ENCODE measurements around the gene TRAM2.

Gene TRAM2

GRCh38 chr6:52544602-52545405 is 32.1 kb downstream of the TRAM2 start:
- DNase-seq, result no peak

- DNase-seq, result no peak
Measured at GRCh38 chr6:52543729-52544601, 32.9 kb downstream of the TRAM2 start.

DNA sequence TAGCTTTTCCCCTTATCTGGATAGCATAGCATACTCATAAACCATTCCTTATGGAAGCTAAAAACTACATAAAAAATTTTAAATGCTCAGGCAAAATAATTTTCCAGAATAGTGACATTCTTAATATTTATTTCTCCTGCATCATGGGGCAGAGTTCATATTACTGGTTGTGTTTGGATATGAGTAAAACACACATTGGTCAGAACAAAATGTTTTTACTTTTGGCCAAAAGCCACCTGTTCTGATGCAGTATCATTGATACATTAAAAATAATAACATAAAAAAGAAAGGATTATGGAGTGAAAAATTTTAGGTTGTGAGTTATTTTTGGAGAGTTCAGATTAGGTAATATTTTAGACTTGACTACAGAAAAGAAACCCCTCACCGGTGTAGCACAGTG is 33.6 kb downstream of the TRAM2 start:
- no peak for DNase-seq

DNA sequence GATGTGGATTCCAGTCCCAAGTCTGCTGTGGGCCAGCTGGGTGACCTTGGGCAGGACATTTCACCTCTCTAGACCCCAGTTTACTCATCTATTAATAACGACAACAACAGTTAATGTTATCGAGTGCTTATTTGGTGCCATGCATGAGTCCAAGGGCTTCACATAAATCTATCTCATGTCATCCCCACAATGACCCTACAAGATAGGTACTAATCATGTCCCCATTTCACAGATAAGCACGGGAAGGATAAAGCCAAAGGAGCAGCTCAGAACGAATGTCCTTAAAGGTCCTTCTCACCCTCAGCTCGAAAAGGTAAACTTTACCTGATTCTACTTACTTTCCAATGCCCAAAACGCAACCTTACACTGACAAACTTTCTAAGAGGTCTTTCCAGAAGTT is 35.7 kb downstream of the TRAM2 start:
- no peak for DNase-seq

DNA sequence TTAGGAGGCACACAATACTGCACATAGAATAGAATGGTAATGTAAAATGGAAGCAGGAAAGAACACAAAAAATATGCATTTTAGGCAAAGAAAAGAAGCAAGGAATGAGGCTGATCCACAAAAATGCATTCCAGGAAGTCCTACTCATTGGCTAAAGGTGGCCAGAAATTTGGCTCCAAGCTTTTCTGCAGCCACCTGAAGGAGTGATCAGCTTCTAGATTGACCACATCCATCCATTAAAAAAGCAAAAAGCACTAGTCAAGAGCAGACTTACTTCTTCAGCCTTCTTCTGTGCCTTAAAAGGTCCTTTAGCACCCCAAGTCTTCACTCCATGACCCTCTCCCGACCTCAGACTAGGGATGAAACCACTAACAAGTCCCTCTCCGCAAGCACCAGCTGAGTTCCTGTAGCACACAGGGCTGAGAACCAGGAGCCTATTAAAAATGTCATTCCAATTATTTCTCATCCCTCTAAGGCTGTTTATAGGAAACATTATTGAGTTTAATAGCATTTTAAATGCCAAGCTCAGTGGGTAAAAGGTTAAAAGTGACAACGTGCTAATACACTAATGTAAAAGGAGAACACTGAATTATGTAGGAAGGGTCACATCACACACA is 36.5 kb downstream of the TRAM2 start:
- DNase-seq, result no peak

- DNase-seq, result no peak
Measured at GRCh38 chr6:52539607-52540006, 37.3 kb downstream of the TRAM2 start.

GRCh38 chr6:52538901-52539354 is 37.9 kb downstream of the TRAM2 start:
- DNase-seq, result no peak

DNA sequence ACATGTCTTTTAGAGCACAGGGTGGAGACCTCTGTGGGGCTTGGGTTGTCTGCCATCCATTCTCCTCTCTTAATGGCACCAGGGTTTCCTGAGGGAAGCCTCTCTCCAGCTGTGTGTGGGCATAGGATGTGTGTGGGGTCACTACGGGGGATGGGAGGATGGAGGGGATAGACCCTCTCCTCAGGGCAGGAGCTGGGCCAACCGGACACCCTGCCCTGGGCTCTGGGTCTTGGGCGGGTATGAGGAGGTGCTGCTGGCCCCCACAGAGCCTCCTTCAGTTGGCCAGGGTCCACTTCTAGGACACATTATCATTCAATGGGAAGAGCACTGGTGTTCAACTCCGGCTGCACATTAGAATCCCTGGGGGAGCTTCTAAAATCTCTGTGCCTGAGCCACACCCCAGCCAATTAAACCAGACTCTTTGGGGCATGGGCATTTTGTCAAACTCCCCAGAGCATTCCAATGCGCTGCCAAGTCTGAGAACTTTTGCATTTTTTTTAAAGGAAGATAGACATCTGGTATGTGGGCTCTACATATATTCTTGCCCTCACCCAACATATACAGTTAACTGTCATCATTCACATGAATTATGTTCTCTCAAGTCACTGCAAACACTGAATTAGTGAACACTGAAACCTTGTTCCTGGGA is 38.5 kb downstream of the TRAM2 start:
- no peak for DNase-seq

DNA sequence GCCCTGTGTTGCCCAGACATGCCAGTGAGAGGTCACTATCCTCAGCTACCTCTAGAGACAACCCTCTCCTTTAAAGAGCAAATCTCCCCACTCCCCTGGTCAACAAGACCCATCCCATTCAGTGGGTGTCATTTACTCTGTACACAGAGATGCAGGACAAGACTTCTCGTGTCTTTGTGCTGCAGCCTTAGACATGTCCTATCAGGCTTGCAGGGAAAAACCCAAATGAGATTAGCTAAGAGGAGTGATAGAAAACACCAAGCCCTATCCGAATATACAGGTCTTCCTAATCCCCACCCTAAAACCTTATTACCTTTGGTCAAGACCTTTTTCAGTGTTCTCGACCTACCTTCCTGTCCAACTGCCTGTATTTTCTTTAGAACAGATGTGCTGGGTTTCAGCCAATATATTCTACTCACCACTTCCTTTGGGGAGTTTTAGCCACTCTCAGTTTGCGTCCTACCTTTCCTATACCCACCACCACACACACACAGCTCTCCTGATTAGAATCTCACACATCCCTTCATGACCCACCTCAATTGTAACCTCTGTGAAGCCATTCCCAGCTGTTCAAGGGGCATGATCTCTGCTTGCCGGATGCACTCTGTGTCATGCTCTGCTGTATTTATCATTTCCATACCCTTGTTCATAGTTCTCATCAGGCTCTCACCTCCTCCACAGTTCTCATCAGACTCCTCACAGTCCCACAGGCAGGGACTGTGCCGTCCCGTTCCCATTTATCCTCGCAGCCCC is 39.7 kb downstream of the TRAM2 start:
- no peak for DNase-seq

- DNase-seq, result no peak
Measured at GRCh38 chr6:52536424-52536916, 40.4 kb downstream of the TRAM2 start.

DNA sequence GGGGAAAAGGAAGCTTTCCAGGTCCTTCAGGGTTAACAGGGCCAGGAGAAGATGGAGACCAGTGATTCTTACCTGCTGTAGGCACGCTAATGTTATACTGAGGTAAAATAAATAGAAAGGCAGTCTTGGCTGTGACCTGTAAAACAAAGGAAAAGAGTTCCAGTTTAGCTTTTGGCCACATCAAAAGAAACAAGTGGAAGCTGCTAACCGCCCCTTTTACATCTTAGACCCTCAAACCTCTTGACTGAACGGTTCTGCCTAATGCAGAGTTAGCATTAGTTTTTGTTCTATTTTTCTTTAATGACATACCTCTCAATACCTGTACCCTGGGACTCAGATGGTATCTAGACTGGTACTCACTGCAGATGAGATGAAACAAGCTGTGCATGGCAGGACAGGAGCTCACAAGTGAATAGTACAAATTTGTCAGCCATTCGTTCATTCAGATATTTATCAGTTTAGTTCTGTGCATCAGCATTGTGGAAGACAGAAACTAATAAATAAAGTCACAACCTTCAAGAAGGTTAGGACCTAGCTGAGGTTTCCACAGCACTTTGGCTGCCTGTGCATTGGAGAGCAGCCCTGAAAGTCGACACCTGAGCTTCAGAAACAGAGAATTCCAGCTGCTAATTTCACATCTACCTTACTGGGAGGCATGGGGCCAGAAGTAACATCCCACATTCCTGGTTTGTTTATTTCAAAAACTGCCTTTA is 41.0 kb downstream of the TRAM2 start:
- no peak for DNase-seq

DNA sequence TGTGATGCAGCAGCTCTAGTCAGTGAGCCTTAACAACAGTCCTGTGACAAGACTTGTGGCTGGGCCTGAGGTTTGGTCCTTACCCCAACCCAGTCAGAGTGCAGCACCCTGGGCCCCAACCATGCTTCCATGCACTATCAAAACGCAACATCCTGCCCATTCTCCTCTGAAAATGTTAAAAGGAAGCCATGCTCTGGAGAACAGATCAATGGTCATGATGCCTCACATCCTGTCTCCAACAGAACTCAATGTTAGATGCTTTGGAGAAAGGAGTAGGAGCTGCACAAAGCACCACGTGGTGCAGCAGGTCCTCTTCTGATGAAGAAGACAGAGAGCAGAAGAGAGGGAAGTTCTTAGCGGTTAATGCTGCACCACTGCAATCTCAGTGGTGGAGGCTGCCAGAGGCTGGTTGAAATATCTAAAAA is 41.9 kb downstream of the TRAM2 start:
- no peak for DNase-seq

DNA sequence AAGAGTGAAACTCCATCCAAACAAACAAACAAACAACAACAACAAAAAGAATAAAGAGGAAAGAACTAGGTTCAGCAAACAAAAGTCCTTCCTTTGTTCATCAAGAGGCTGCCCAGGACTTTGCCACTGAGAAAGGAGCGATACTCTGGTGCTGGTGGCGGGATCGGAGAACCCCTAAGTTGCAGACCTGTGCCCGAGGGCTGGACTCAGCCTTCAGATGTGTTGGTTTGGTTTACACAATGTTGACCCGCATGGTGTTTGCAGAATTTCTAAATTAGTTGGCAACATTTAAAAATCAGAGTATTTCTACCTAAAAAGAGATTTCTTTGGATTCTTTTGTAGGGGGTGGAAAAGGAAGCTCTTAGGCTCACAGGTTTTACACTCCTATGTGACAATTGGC is 42.5 kb downstream of the TRAM2 start:
- no peak for DNase-seq

- DNase-seq, result no peak
Measured at GRCh38 chr6:52533491-52533890, 43.4 kb downstream of the TRAM2 start.

- DNase-seq, result no peak
Measured at GRCh38 chr6:52532457-52532856, 44.4 kb downstream of the TRAM2 start.

- DNase-seq, result no peak
Measured at GRCh38 chr6:52531834-52532233, 45.0 kb downstream of the TRAM2 start.

- DNase-seq, result no peak
Measured at GRCh38 chr6:52531396-52531795, 45.5 kb downstream of the TRAM2 start.

DNA sequence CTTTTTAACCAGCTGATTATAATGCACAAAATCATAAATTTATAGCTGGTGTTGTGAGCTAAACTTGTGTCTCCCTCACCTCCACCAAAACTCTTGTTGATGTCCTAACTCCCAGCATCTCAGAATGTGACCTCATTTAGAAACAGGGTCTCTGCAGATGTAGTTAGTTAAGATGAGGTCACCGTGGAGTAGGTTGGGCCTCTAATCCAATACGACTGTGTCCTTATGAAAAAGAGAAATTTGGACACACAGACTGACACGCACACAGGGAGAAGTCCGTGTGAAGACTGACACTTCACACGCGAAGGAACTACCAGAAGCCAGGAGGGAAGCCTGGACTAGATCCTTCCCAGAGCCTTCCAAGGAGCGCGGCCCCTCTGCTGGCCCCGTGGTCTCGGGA is 46.5 kb downstream of the TRAM2 start:
- DNase-seq, result no peak

DNA sequence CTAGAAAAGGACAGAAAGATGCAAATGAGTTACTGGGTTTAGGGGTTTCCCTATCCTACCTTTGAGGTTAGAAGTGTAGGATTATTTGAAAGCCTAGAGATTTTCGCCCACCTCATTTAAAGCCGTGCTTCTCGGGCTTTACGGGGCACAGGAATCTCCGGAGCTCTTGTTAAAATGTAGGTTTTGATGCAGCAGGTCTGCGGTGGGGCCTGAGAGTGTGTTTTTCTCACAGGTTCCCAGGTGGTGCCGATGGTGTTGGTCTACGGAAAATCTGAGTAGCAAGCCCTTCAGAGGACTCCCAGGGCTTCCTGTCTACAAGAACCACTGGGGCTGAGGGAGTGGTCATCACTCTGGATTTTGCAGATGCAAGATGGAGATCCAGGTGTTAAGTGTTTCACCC is 47.5 kb downstream of the TRAM2 start:
- no peak for DNase-seq

- DNase-seq, result no peak
Measured at GRCh38 chr6:52527436-52527835, 49.4 kb downstream of the TRAM2 start.

DNA sequence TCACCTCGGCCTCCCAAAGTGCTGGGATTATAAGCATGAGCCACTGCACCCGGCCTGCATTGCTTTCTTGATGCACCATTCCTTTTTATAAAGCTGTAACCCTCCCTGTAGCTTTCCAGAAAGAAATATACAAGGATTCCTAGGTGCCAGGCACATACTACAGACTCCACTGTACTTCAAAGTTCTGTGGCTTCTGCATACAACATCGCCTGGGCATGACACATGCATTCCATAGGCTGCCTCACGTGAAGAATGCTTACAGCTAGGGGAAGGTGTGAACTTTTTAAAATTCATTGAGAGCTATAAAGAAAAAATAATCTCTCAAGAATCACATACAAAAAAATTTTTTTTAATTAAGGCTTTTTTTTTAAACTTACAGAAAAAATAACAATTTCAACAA is 50.2 kb downstream of the TRAM2 start:
- DNase-seq, result no peak

Data from COR-L47 (cell line).